Stimulated activated CD4-positive, alpha-beta T cell treated with anti-CD3 and anti-CD28 coated beads, Interleukin-15, amount 100 ng/mL, for 1 hour (primary cell): Measurements from ENCODE around the gene SPATA32.

Source experiments
- DNase-seq, 2 donors: peaks; one replicate each; pipeline ENCODE4 v3.0.0-alpha.2; 2020; ENCODE audit warnings: low read depth in 1 of 2, low spot score in 1 of 2

Gene SPATA32

DNA sequence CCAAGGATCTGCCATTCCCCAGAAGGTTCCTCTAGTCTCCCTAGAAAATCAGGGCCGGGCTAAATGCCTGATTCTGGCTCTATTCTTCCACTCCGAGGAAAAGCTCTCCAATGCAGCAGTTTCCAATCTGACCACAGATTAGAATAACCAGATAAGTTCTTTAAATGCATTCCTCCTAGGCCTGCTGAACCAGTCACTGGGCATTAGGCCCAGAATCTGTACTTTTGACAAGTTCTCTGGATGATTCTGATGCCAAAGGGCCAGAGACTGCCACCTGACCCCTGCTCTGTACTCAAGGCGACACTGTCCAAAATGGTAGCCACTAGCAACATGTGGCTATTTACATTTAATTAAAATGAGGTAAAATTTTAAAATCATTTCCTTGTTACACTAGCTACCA is 32.6 kb upstream of the SPATA32 start:
- DNase-seq: no peak

DNA sequence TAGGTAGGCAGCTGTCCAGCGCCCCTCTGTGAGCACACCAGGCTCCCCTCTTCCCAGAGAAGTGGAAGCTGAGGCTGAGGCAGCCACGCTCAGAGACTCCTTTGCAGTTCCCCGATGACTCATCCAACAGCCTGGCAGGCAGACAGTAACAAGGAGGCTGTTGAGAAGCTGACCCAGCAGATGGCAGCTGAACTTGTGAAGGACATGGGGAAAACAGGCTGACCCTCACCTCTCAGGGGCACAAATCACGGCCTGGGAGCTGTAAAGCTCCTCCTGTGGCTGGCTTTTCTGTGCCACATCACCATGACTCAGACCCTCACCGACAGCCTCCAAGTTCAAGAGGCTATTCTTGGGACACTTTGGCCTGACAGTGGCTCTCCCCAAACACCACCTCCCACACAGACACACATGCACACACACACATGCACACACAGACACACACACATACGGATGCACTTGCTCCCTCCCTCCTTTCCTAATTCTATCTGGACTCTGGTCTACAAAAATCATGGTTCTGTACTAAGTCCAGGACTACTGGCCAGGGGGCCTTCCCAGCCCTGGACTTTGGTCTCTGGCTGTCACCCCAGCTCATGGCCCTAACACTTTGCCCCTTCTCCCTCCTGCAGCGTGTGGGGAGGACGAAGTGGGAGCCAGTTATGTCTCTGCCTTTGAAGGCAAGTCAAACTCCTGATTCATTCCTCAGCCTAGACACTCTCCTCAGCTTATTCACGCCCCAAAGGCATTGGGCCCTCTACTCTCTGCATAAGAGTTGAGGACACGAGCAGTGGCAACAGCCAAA is 31.7 kb upstream of the SPATA32 start:
- DNase-seq: no peak

DNA sequence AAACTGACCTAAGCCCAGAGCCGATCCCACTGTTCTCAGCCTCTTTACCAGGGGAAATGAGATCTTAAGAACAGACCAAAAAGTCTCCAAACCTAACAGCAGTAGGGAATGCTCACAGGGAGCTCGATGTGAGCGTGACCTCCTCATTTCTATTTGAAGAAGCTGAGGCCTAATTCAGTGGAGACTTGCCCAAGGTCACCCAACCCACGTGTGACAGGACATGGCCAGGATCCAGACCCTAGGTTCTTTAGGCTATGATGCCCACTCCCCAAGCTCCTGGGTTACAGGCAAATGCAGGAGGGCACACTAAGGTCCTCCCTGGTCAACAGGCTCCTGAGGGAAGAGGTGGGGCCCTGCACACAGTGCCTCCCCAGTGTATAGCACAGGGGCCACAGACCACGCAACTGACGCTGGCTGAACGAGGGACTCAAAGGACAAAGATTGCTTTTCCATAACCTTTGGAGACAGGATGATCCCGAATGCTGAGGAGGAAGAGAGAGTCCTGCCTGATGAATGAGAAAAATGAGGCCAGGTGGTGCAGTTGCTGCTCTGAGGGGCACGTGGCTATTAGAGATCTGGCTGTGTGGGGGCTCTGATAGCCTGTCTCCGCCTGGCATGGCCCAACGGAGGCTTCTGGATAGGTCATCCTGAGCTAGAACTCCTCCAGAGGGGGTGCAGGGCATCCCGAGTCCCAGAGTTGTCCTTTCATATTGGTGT is 31.0 kb upstream of the SPATA32 start:
- DNase-seq: no peak

DNA sequence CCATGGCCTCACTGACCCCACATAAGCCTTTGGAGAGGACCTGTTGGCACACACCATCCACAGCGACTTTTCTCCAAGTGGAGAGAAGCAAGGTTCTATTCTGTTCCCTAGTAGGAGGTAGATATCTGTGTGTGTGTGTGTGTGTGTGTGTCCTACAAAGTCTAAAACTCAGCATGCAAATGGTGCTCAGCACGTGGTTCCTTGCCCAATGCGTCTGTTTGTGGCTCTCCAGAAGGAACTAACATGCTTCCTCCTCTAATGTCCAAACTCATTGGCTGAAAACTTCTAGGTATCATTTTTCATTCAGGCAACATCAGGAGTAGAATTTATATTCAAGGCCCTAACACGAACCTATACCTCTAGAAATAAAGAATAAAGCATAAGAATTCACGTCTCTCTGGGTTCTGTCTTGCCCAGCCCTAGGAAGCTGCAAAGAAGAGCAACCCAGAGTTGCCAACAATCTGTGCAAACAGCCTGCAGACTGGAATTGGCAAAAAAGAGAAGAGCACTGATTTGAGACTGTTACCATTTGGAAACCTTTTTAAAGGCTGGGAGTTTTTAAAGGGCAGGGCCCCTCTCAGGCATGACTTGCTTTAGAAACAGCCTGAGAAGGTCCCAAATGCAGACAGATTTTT is 29.4 kb upstream of the SPATA32 start:
- DNase-seq: no peak

DNA sequence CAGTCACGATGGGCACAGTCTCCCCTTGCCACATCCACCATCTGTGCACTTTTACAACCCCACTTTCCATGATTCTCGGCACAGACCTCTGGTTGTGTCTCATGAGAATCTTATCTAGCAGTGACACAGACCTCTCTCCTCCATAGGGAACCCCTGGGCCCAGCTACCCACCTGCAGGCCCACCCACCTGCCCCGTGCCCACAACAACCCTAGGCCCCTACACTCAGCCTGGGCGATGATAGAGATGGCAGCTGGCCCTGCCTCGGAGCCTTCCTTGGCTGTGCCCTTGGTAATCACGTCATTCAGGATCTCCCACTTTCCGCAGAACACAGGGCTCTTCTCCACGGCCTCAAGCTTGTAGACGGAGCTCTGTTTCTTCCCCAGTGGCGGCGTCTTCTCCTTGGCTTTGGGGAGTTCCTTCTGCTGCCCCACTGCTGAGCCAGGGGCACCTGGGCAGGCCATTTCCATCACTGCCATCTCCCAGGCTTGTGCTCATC is 28.4 kb upstream of the SPATA32 start:
- DNase-seq: no peak

DNA sequence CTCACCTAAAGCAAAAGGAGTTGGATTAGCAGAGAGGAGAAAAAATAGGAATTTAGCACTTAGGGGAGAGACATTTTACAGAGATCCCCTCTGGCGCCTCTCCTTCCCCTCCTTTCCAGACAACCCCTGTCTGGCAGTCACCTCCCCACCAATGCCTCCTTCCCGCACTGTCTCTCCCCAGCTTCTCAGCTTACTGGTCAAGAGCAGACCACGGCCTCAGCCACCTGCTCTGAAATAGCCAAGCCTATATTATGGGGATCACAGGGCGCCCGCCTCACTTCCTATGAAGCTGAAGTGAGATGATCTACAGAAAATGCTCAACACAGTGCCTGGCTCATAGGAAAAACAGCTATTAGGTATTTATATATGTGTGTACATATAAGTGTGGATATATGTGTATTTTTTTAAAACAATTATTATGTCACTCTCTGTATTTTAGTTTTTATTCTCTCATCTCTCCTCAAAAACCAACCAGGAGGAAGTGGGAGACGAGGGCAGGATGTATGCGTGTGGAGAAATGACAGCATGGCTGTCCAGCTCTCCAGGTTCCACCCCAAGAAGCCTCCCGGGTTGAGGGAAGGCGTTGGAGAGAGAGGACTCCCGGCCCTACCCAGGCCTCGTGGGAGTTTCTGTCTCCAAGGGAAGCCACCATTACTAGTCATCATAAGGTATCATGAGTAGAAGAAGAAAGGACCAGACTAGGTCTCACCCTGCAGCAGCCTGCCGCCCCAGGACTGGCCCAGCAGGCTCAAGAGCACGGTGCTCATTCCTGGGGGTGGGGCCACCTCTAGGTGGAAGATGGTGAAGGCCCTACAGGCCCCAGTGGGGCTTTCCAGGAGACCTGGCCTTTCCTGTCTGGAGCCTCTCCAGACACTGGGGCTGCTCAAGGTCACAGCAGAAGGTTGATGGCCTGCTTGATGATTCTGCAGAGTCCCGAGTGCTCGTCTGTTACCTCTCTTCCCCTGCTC is 27.7 kb upstream of the SPATA32 start:
- DNase-seq: no peak

DNA sequence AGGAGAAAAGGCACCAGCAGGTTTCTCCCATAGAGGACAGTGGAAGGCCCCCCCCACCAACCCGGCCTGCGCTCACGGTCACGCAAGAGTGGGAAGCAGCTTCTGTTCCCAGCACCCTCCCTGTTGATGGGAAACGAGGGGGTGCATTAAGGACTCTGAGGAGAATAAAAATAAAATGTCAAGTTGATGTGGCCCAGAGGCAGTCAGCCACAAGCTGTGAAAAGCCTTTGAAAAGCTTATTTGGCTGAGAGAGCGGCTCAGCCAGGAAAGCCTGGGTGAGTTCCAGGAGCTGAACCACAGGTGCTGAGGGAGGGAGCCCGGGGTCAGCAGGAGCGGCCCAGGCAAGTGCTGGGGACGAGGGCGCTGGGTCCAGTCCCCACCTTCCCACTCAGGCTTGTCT is 26.9 kb upstream of the SPATA32 start:
- no peak for DNase-seq

DNA sequence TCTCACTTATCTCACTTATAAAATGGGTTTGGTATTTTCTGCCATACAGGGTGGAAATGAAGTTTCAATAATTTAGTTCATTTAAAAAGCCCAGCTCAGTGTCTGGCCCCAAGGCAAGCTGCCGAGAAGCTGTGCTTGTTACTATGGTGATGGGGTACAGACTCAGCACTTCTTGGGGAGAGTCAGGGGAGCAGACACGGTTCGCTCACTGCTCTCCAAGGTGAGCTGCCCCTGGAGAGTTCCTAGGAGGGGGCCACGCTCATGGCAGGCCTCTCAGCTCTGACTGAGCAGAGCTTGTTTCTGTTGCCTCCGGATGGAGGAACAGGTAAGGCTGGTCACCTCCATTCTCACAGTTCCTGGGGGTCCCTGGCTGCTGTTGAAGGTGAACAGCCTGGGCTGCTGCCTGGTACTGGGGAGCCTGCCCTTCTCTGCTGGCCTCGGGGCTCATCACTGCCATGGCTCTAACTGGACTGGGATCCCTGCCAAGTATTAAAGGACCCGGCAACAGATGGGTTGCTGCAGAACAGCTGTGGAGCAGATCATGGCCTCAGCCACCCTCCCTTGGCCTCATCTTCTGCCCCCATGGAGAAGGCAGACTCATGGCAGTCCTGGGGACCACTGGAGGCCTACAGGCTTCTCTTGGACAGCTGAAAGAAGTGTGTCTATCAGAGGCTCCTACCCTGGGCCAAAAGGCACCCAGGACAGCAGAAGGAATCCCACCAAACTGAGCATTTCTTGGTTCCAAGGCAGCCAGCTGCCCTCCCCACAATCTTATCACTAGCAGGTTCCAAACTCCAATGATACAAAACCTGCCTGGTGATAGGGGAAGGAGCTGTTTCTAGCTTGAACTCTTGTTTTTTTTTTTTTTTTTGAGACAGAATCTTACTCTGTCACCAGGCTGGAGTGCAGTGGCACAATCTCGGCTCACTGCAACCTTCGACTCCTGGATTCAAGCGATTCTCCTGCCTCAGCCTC is 25.9 kb upstream of the SPATA32 start:
- DNase-seq: no peak

DNA sequence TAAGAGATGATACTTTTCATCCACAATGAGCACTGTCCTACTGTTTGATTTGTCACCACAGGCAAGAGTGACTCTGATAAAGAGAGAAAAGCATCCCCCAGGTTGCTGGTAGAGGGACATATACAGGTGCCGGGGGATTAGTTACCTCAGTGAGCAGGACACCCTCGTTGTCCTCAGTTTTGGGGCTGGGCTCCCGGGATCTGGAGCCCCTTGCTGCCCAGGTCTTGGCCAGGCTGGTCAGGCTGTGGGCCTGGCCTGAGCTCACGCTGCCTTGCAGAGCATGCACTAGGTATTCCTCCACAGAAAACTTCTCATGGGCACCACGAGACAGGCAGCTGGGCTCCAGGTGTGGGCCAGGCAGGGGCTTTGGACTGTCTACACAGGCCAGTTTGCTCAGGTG is 24.4 kb upstream of the SPATA32 start:
- DNase-seq: no peak

DNA sequence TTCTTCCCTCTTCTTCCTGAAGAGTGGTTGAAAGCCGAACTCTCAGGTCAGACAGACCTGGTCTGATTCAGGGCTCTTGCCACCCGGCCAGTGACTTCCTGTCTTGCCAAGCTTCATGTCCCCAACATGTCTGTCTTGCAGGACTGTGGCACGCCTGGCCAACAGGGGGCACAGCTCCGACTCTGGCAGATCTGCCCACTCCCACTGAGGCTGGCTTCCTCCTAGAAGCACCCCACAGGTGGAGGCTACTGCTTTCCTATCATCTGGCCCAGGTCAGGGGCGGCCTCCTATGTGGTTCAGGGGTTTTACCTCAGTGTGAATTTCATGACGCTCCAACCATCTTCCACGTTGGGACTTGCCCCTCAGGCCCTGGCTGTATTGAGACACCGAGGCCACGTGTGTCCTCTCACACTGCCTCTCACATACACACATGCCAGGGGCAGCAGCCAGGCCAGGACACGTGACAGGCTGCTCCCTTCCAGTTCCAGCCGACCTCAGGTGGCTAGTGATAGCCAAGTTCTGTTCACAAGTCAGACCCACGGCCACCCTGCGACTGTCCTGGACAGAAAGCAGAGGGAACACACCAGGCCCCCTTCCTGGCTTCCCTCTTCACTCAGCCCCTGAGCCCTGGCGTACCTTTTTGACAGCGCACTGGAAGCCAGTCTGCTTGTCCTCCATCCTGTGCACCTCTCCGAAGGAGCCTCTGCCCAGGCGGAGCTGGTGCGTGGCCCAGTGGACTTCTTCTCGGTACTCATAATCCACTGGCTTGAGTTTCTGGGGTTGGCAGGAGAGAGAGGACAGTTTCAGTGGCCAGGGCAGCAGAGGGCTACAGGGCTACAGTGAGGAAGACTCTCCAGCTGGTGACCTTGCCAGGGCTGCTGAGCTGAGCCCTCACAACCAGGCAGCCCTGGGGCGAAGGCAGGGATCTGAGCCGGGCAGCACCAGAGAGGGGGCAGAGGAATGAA is 22.6 kb upstream of the SPATA32 start:
- peak in 1 of 2 donors; percentile 40 for DNase-seq

DNA sequence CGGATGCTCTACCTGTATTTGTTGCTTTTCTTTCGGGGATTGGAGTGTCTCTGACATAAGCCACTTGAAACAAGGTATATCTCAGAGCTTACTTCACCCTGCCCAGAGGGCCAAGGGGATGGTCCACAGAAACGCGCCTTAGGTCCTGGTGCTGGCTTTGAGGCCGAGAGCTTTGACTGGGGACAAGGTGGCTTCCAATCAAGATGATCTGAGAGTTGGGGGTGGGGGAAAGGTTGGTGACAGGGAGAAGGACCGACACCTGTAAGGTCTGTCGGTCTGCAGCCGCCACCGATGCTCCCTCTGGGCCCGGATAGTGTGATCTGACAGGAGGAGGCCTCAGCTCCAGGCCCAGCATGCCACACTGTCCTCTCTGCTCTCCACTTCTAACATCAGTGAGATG is 21.8 kb upstream of the SPATA32 start:
- no peak for DNase-seq

DNA sequence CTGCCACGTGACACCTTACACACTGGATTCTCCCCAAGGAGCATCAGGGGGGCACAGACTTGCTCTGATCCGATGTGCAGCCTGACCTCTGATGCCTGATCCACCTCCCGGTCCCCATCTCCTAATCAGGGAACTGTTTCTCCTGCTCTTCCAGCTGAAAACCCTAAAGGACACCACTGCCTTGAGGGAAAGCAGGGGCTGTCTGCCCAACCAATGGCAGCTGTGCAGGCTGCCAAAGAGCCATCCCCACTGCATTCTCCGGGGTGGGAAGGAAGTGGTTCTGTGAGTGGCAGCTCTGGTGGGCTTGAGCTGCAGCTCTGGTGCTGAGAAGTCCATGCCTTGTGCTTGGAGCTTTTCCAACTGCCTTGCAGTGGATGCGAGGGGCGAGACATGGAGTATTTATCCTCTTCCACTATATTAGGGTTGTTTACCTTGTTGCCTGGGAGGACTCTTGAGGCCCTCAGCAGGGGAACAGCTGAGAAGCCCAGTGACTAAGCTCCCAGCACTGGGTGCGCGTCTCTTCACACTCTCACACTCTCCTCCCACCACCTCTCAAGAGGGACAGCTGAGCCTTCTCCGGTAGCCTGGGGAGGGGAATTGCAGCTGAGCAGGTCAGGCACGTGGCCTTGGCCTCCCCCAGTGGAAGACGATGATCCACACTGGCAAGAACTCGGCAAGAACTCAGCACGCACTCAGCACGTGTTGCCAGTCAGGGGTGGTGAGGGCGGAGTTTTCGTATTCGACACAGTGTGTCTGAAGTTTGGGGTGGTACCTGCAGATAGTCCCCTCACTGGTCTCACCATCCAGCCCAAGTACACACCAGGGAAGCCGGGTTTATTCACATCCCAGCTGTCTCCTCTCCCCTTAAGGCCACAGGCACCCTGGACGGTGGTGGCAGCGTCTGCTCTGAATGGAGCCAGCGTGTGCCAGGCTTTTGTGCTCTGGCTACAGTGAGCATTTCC is 21.1 kb upstream of the SPATA32 start:
- no peak for DNase-seq

DNA sequence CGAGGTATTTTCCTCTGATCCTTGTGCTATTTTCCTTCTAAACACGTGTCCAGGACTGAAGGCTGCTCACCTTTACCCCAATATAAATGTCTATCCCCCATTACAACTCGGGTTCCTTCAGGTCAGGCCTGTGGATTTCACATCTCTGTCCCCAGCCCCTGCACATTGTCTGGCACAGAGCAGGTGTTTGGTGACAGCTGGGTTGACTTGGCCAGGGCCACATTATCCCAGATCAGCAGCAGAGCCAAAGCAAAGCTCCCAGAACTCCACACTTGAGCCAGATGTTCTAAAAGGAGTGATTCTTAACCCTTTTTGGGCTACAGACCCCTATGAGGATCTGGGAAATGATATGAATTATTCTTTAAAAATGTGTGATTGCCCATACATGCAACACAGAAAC is 18.0 kb upstream of the SPATA32 start:
- DNase-seq: no peak

DNA sequence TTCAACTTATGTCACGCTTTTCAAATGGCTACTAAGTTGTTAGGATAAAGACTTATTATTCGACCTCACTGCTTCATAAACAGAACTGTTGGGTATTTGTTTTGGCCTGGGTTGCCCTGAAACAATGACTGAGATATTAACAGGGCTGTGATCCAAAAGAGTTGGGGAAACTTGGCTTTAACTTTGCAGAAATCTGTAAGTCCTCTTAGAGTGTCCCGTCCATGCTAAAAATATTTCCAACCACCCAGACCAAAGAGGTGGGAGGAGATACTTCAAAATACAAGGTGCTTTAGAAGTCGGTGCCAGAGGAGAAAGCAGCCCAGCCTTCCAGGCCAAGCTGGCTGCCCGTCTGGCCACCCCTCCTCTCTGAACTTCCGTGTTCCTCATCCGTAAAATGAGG is 16.1 kb upstream of the SPATA32 start:
- no peak for DNase-seq

DNA sequence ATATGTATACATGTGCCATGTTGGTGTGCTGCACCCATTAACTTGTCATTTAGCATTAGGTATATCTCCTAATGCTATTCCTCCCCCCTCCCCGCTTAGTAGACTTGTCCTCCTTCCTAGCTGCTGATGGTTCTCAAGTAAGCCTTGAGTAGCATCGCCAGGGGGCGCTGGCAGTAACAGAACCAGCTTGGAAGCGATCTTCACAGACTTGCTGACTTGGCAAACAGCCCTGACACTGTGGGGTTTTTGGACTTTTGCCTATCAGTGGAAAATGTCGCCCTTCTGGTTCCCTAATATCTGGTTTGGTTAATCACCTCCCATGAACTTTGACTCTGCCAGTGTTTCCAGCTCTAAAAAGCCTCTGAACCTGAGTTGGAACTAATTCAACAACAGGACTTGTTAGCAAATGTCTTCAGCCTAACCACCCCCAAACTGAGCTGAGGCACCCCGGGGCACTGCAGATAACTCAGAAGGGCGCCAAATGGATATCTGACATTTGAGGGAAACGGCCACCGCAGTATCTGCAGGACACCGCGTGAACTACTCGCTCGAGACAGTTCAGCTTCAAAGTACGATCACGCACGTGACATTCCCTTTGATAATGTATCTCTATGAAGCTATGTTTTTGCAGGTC is 15.4 kb upstream of the SPATA32 start:
- DNase-seq: peak; percentile 84

DNA sequence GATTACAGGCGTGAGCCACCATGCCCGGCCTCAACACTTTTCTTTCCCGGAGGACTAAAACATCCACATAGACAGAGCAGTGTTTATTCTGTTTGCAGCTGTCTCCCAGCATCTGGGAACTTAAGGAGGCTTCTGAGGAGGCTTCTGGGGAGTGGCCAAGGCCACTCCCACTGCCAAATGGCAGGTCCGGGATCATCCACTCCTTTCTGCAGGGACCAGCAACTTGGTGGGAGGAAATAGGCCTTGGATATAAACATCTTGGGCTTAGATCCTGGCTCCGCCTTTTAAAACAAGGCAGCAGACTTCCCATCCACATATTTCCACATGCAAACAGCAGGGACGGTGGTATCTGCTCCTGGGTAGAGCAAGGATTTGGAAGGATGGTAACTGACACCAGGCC is 14.1 kb upstream of the SPATA32 start:
- DNase-seq: no peak

DNA sequence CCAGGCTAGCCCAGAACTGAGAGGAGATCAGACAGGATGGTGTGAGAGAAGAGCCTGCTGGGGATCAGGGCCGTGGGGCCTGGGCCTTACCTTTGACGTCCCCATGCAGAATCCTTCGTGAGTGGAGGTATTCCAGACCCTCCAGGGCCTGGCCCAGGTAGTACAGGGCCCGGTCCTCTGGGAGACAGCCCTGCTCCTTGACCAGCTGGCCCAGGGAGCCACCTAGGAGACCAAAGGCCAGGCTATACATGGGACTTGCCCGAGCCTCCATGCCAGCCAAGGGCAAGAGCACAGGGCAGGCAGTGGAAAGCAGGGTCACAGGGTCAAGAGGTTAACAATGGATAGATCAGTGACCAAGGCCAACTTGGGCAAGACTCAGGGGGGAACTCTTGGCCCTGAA is 12.1 kb upstream of the SPATA32 start:
- DNase-seq: no peak
